Upper lobe of left lung (tissue), 6 donors: ENCODE results near the gene FILIP1L. TPM values are rescaled to one million over a fixed set of nuclear protein-coding genes. Genes with fewer than 3 reads are reported as not detected.

Experiments
- ATAC-seq, 2 donors: fragments of 200-7000 bp; cut with Tn5 transposase; one replicate each; pipeline ENCODE4 v1.9.1; 2022; ENCODE audit warnings: mild to moderate bottlenecking in 2 of 2, moderate library complexity in 2 of 2; ENCODE audit not compliant: low FRiP score in 2 of 2
- DNase-seq, 2 donors: peaks; one replicate each; pipeline ENCODE4 v3.0.0-alpha.2; 2019 to 2020
- H3K27ac ChIP-seq, 4 donors: fragments of 200-600 bp; sonication (generic); one replicate each; pipeline ENCODE4 v1.5.1; 2016 to 2019
- H3K27me3 ChIP-seq, 4 donors: fragments of 200-600 bp; sonication (generic); one replicate each; pipeline ENCODE4 v1.5.1; 2017 to 2019
- H3K36me3 ChIP-seq, 4 donors: fragments of 200-600 bp; sonication (generic); one replicate each; pipeline ENCODE4 v1.5.1; 2016 to 2019
- H3K4me1 ChIP-seq, 4 donors: fragments of 200-600 bp; sonication (generic); one replicate each; pipeline ENCODE4 v1.5.1; 2018 to 2019
- H3K4me3 ChIP-seq, 4 donors: fragments of 200-600 bp; sonication (generic); one replicate each; pipeline ENCODE4 v1.5.1; 2017 to 2019; ENCODE audit warnings: mild to moderate bottlenecking in 2 of 4, moderate library complexity in 1 of 4
- H3K9me3 ChIP-seq, 4 donors: fragments of 200-600 bp; sonication (generic); one replicate each; pipeline ENCODE4 v1.5.1; 2018 to 2019
- EP300 ChIP-seq, 4 donors: sonication (generic); formaldehyde crosslinking; IDR thresholded peaks; one replicate each; pipeline ENCODE4 v1.5.1; 2017; ENCODE audit warnings: antibody characterized with exemption in 4 of 4, control low read depth in 2 of 4
- POLR2A ChIP-seq, 4 donors: fragments of 450-650 bp; IDR thresholded peaks; one replicate each; pipeline ENCODE4 v1.5.1; 2016 to 2017; ENCODE audit warnings: antibody characterized with exemption in 4 of 4, mild to moderate bottlenecking in 2 of 4
- POLR2AphosphoS5 ChIP-seq, 2 donors: sonication (generic); formaldehyde crosslinking; IDR thresholded peaks; one replicate each; pipeline ENCODE4 v1.5.1; 2017; ENCODE audit warnings: antibody characterized with exemption in 2 of 2
- WGBS, 2 donors: methylation state at CpG; one replicate each; pipeline ENCODE4 v1.1.5; 2017 to 2018; 5-methylcytosine and 5-hydroxymethylcytosine counted together
- total RNA-seq, 6 donors: library from RNA; depleted of rRNA in 4 of 6; stranded (reverse); fragments of >200 nt in 4 of 6; gene quantifications; one replicate each; pipeline versions ENCODE4 v1.1.0 to v1.2.1, GENCODE V29; 2016 to 2021
- TF ChIP-seq, protein P1 (sequence below), 6 experiments: fragments of 450-650 bp in 4 of 6; fragments of 200-600 bp in 2 of 6; sonication (generic) in 2 of 6; IDR thresholded peaks; one replicate each; pipeline ENCODE4 v1.5.1; 2016 to 2019; ENCODE audit warnings: antibody characterized with exemption in 6 of 6
- donor health status: DM: no; HTN: no; CAD: no; lungs with moderate emphysema.
- donor health status: DM: no; HTN: yes; CAD: no; lungs with severe emphysema.

Gene FILIP1L
- total RNA-seq, 6 donors from 2014 or later = 19.4 to 38.2 (median 25.9) TPM

DNA sequence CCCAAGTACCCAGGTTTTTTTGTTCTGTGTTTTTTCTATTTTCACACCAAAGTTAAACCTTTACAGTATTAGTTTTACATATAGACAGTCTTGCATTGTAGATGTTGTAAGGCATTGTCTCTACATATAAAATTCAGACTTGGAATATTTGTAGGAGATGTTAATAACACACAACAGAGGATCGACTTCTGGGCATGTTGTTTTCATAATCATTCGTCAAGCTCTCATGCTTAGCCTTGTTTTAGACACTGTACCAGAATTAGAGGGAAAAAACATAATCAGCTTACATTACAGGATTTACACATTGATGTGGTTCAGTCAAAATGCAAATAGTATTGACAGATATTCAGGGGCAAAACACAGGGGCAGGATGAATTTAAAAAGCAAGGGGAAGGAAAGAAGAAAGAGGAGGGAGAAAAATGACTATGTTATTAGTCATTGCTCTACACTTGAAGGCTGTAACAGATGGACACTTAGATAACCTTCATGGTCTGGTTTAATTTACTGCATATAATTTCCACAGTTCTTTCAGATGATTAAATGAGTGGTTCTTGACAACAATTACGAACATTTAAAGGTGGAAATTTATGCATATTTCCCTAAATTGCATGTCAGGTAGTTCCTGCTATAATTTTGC, 289.2 kb downstream of the FILIP1L start:
- Histone ChIP-seq H3K4me3 (no peak overlapping the region), H3K27me3 (no peaks in the 10 kb centered on the region), H3K27ac (no peak overlapping the region), H3K4me1 (no peaks in the 10 kb centered on the region), H3K36me3 (no peaks in the 10 kb centered on the region), H3K9me3 (no peaks in the 10 kb centered on the region)
- WGBS, 2 donors = 72 to 74% methylated on average over 3 of the region's 3 CpGs
- no peak for TF ChIP-seq EP300 (IDR thresholded peaks at IDR 0.05)
- TF ChIP-seq, protein P1, sequence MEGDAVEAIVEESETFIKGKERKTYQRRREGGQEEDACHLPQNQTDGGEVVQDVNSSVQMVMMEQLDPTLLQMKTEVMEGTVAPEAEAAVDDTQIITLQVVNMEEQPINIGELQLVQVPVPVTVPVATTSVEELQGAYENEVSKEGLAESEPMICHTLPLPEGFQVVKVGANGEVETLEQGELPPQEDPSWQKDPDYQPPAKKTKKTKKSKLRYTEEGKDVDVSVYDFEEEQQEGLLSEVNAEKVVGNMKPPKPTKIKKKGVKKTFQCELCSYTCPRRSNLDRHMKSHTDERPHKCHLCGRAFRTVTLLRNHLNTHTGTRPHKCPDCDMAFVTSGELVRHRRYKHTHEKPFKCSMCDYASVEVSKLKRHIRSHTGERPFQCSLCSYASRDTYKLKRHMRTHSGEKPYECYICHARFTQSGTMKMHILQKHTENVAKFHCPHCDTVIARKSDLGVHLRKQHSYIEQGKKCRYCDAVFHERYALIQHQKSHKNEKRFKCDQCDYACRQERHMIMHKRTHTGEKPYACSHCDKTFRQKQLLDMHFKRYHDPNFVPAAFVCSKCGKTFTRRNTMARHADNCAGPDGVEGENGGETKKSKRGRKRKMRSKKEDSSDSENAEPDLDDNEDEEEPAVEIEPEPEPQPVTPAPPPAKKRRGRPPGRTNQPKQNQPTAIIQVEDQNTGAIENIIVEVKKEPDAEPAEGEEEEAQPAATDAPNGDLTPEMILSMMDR (IDR thresholded peaks at IDR 0.05) = no peak
- no peak for TF ChIP-seq POLR2A (IDR thresholded peaks at IDR 0.05)
- TF ChIP-seq POLR2AphosphoS5 (IDR thresholded peaks at IDR 0.05) = no peak
- DNase-seq = no peak
- ATAC-seq = no peak

DNA sequence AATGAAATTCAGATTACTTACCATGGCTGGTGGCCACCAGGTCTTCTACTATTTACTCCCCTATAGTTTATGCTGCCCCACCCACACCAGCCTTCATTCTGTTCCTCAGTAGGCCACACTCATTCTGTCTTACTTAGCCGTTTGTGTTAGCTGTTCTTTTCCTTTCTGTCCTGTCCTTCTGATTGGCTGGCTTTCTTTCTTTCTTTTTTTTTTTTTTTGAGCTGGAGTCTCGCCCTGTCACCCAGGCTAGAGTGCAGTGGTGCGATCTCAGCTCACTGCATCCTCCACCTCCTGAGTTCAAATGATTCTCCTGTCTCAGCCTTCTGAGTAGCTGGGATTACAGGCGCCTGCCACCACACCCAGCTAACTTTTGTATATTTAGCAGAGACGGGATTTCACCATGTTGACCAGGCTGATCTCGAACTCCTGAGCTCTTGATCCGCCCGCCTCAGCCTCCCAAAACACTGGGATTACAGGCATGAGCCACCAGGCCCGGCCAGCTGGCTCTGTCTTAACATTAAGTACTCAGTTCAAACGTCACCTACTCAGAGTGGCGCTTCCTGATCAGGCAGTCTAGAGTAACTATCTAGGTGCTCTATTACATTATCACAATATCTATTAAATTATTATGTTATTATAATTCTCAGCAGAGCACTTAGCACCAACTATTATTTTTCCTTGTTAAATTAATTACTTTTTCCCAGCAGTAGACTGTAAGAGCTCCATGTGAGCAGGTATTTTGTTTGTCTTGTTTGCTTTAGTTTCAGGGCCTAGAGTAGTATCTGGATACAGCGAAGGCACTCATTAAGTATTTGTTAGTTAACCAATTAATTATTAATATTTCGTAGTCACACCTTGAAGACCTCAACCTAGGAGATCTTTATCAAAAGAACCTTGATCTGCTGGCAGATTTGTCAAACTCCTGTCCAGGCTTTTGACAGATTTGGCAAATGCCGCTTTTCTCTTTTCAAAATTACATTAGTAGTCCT, 290.3 kb downstream of the FILIP1L start:
- ATAC-seq = no peak
- TF ChIP-seq POLR2A (IDR thresholded peaks at IDR 0.05) = no peak
- no peak for TF ChIP-seq POLR2AphosphoS5 (IDR thresholded peaks at IDR 0.05)
- TF ChIP-seq, protein P1 (IDR thresholded peaks at IDR 0.05) = no peak
- TF ChIP-seq EP300 (IDR thresholded peaks at IDR 0.05) = no peak
- H3K27ac ChIP-seq = no peak overlapping the region

DNA sequence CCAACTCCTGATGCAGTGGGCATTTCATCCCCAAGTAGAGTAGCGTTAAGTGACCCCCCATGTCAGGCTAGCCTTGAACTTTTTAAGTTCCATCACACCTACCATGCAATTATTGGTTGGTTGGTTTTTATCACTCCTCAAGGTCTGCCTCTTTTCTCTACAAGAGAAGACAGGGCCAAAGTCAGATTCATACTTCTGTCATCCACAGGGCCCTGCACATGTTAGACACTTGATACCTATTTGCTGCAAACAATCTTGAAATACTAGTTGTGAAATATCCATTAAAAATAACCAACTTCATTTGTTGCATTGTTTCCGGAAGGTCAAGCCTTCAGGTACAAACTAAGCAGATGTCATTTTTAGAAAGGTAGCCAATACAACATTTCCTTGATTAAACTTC, 295.5 kb downstream of the FILIP1L start:
- ATAC-seq (no peak), DNase-seq (no peak)
- no peak overlapping the region for H3K27ac ChIP-seq
- 96 to 97% methylated on average over 2 of the region's 2 CpGs for WGBS, 2 donors
- no peak overlapping the region for H3K4me3 ChIP-seq
- no peaks in the 10 kb centered on the region for H3K27me3 ChIP-seq
- H3K9me3 ChIP-seq = no peaks in the 10 kb centered on the region
- no peaks in the 10 kb centered on the region for H3K36me3 ChIP-seq
- peaks cover 8 to 16% (median 13%) of the 10 kb centered on the region in 4 donors for H3K4me1 ChIP-seq
- TF ChIP-seq, protein P1 (IDR thresholded peaks at IDR 0.05) = no peak
- TF ChIP-seq POLR2AphosphoS5 (IDR thresholded peaks at IDR 0.05) (no peak), EP300 (IDR thresholded peaks at IDR 0.05) (no peak), POLR2A (IDR thresholded peaks at IDR 0.05) (no peak)

More for the DNA sequence above, 290.3 kb downstream of the FILIP1L start:
- no peak for DNase-seq
- H3K9me3 ChIP-seq = no peaks in the 10 kb centered on the region
- no peaks in the 10 kb centered on the region for H3K36me3 ChIP-seq
- no peak overlapping the region for H3K4me3 ChIP-seq
- H3K27me3 ChIP-seq = no peaks in the 10 kb centered on the region
- H3K4me1 ChIP-seq = no peaks in the 10 kb centered on the region
- 83 to 85% methylated on average over 14 of the region's 14 CpGs for WGBS, 2 donors

DNA sequence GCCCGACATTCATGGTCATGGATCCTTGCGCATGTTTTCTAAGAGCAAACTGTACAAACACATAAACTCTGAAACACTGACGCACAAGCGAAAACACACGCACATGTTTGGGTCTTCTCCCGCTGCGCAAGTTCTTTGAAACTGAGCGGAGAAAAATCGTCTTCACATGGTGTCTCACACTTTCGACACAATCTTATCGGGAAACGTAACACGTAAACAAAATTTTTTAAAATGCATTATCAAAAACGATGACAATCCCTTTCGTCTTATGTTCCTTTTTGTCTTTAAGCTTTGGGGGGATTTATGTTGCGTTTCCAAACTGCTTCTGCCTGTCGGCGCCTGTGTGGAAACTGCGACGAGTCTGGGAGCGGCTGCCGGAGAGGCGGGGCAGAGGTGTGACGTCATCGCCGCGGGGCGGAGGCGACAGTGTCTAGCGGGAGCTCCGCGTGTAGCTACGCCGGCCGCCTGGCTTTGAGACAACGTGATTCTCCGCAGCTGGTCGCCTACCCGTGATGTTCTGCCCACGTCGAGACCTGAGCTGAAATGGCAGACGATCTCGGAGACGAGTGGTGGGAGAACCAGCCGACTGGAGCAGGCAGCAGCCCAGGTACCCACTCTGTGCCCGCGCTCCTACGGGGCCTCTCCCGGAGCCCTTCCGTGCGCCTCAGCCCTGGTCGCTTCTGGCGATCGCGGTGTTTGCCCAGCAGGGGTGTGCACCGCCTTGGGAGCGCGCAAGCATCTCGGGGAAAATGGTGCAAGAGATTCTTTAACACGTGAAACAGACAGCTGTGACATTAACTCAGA, 296.7 kb downstream of the FILIP1L start, which contains the start of gene CMSS1:
TSS of gene CMSS1 (plus strand) at position 426 of the 804 bp plus-strand sequence.
- ATAC-seq (peak; percentile 96 to 99), DNase-seq (peak; percentile 94 to 100)
- no peaks in the 10 kb centered on the region for H3K27me3 ChIP-seq
- TF ChIP-seq POLR2A (IDR thresholded peaks at IDR 0.05) (peak in 2 of 4 donors; percentile 65 to 66), POLR2AphosphoS5 (IDR thresholded peaks at IDR 0.05) (peak; percentile 48 to 71), EP300 (IDR thresholded peaks at IDR 0.05) (no peak)
- TF ChIP-seq, protein P1 (IDR thresholded peaks at IDR 0.05) = peak; percentile 12 to 63 (median 32)
- H3K4me1 ChIP-seq = peaks cover 8 to 16% (median 13%) of the 10 kb centered on the region in 4 donors
- H3K9me3 ChIP-seq = no peaks in the 10 kb centered on the region
- peak within 1 kb of the TSS; percentile 53 to 78 (median 64) for H3K4me3 ChIP-seq
- H3K27ac ChIP-seq = peak within 1 kb of the TSS; percentile 86 to 91 (median 87)
- 0 to 1% methylated on average over 45 to 48 of the region's 60 CpGs for WGBS, 2 donors
- no peaks in the 10 kb centered on the region for H3K36me3 ChIP-seq
